Natural killer cell (primary cell): Measurements from ENCODE around the gene ARSG. TPM values are rescaled to one million over a fixed set of nuclear protein-coding genes. Genes with fewer than 3 reads are reported as not detected.

Experiments
- ATAC-seq, 3 donors: fragments of 150-1000 bp in 2 of 3; fragments of 200-7000 bp in 1 of 3; cut with Tn5 transposase; 1 replicate in 1 of 3; 2 replicates in 2 of 3; pipeline ENCODE4 v1.10.0; 2021; ENCODE audit warnings: mild to moderate bottlenecking in 2 of 3, moderate library complexity in 2 of 3
- DNase-seq, 2 donors: peaks; one replicate each; pipeline versions ENCODE4 v3.0.0 to v3.0.0-alpha.2; 2013 to 2021; ENCODE audit warnings: mixed read lengths in 1 of 2
- H3K27ac ChIP-seq: one replicate; pipeline ENCODE4 v1.5.1; 2013; ENCODE audit warnings: mild to moderate bottlenecking, low read length
- H3K27me3 ChIP-seq: one replicate; pipeline ENCODE4 v1.6.1; 2013; ENCODE audit warnings: low read length; ENCODE audit not compliant: control insufficient read depth, insufficient read depth
- H3K36me3 ChIP-seq: one replicate; pipeline ENCODE4 v1.6.1; 2013; ENCODE audit warnings: low read length; ENCODE audit not compliant: control insufficient read depth, insufficient read depth
- H3K4me1 ChIP-seq: one replicate; pipeline ENCODE4 v1.6.1; 2013; ENCODE audit warnings: low read length; ENCODE audit not compliant: control insufficient read depth, insufficient read depth
- H3K4me3 ChIP-seq: one replicate; pipeline ENCODE4 v1.5.1; 2013; ENCODE audit warnings: low read length
- H3K9me3 ChIP-seq: one replicate; pipeline ENCODE4 v1.6.1; 2013; ENCODE audit warnings: low read length; ENCODE audit not compliant: control insufficient read depth, insufficient read depth
- H3K27ac Mint-ChIP-seq, 2 donors: one replicate each; pipeline ENCODE4 v1.8.0; 2022; ENCODE audit warnings: mild to moderate bottlenecking in 2 of 2, mixed read lengths in 2 of 2, moderate library complexity in 1 of 2
- H3K27me3 Mint-ChIP-seq, 2 donors: one replicate each; pipeline ENCODE4 v1.8.0; 2022; ENCODE audit warnings: low read depth in 2 of 2, mixed read lengths in 2 of 2
- H3K36me3 Mint-ChIP-seq: one replicate; pipeline ENCODE4 v1.8.0; 2022; ENCODE audit warnings: mixed read lengths
- H3K4me1 Mint-ChIP-seq, 2 donors: one replicate each; pipeline ENCODE4 v1.8.0; 2022; ENCODE audit warnings: mixed read lengths in 2 of 2
- H3K4me3 Mint-ChIP-seq: one replicate; pipeline ENCODE4 v1.8.0; 2022; ENCODE audit warnings: mild to moderate bottlenecking, moderate library complexity, mixed read lengths
- H3K9me3 Mint-ChIP-seq, 2 donors: one replicate each; pipeline ENCODE4 v1.8.0; 2022; ENCODE audit warnings: mixed read lengths in 2 of 2
- WGBS: methylation state at CpG from one replicate; pipeline ENCODE4 v1.1.7; 2013; ENCODE audit warnings: missing lambda C conversion rate; ENCODE audit not compliant: insufficient coverage; 5-methylcytosine and 5-hydroxymethylcytosine counted together
- intact Hi-C: fragments of 100-400 bp; cut with micrococcal nuclease; formaldehyde crosslinking; loops from one replicate; pipeline ENCODE4 v1.14.2; 2022
- total RNA-seq, 4 donors: library from RNA; stranded (reverse); fragments of 120-200 nt in 1 of 4; gene quantifications; one replicate each; pipeline versions ENCODE4 v1.2.3 to v1.2.4, GENCODE V29; 2013 to 2022
- TF ChIP-seq, protein P1 (sequence below): fragments of 200-600 bp; IDR thresholded peaks from one replicate; pipeline ENCODE4 v1.8.0; 2022; ENCODE audit warnings: antibody characterized with exemption

ARSG gene
- total RNA-seq, 3 donors from 2014 or later (not counting 1 experiment from before 2014, with no cell fraction given) = 34.8 to 52.3 (median 39.3) TPM

DNA sequence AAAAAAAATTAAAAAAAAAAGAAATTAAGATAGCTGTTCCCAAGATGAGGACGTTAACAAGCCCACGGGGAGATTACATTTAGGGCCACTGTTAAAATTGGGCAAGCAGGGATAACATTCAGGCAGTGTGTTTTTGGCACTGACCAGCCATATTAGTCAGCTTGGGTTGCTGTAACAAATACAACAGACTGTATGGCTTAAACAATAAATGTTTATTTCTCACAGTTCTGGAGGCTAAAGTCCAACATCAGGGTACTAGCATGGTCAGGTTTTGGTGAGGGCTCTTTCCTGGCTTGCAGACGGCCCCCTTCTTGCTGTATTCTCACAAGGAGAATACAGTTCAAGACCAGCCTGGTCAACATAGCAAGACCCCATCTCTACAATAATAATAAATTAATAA lies 31.3 kb downstream of the ARSG start:
- no peaks in the 10 kb centered on the region for H3K9me3 Mint-ChIP-seq
- H3K27me3 Mint-ChIP-seq = no peaks in the 10 kb centered on the region
- Histone ChIP-seq H3K27ac (no peak overlapping the region), H3K27me3 (no peaks in the 10 kb centered on the region), H3K4me1 (peaks cover 34% of the 10 kb centered on the region), H3K4me3 (no peak overlapping the region), H3K36me3 (no peaks in the 10 kb centered on the region), H3K9me3 (no peaks in the 10 kb centered on the region)
- intact Hi-C loops = no loop called here
- no peak for ATAC-seq
- DNase-seq = no peak
- no peak overlapping the region for H3K4me3 Mint-ChIP-seq
- H3K4me1 Mint-ChIP-seq = peaks cover 59 to 62% of the 10 kb centered on the region in 2 donors
- 80% methylated on average over 3 of the region's 3 CpGs for WGBS
- TF ChIP-seq, protein P1, sequence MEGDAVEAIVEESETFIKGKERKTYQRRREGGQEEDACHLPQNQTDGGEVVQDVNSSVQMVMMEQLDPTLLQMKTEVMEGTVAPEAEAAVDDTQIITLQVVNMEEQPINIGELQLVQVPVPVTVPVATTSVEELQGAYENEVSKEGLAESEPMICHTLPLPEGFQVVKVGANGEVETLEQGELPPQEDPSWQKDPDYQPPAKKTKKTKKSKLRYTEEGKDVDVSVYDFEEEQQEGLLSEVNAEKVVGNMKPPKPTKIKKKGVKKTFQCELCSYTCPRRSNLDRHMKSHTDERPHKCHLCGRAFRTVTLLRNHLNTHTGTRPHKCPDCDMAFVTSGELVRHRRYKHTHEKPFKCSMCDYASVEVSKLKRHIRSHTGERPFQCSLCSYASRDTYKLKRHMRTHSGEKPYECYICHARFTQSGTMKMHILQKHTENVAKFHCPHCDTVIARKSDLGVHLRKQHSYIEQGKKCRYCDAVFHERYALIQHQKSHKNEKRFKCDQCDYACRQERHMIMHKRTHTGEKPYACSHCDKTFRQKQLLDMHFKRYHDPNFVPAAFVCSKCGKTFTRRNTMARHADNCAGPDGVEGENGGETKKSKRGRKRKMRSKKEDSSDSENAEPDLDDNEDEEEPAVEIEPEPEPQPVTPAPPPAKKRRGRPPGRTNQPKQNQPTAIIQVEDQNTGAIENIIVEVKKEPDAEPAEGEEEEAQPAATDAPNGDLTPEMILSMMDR = no peak
- H3K27ac Mint-ChIP-seq = no peak overlapping the region
- no peaks in the 10 kb centered on the region for H3K36me3 Mint-ChIP-seq

DNA sequence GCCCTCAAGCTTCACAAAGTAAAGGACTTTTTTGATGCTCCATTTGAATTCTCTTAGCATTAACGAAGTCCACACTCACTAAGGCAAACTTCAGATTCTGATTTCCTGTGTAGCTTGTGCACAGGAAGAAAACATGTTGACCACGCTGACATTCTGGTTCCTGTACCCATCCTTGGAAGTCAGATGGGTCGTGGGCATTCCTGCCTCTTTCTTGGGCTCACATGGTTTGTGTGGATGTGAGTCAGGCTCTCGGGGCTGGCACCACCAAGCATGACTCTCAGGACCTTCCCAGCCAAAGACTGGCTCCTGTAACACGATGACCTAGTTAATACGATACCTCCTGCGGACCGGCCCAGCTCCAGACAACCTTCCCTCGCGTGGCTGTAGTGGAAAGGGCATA lies 32.8 kb downstream of the ARSG start:
- Histone ChIP-seq H3K4me3 (no peak overlapping the region), H3K4me1 (peaks cover 22% of the 10 kb centered on the region), H3K27me3 (no peaks in the 10 kb centered on the region), H3K27ac (no peak overlapping the region), H3K9me3 (no peaks in the 10 kb centered on the region), H3K36me3 (no peaks in the 10 kb centered on the region)
- ATAC-seq = no peak
- 69% methylated on average over 10 of the region's 10 CpGs for WGBS
- no peaks in the 10 kb centered on the region for H3K9me3 Mint-ChIP-seq
- intact Hi-C loops = no loop called here
- no peaks in the 10 kb centered on the region for H3K27me3 Mint-ChIP-seq
- TF ChIP-seq, protein P1 = no peak
- no peaks in the 10 kb centered on the region for H3K36me3 Mint-ChIP-seq
- H3K4me1 Mint-ChIP-seq = peaks cover 59 to 63% of the 10 kb centered on the region in 2 donors
- H3K4me3 Mint-ChIP-seq = no peak overlapping the region
- DNase-seq = no peak
- H3K27ac Mint-ChIP-seq = no peak overlapping the region

DNA sequence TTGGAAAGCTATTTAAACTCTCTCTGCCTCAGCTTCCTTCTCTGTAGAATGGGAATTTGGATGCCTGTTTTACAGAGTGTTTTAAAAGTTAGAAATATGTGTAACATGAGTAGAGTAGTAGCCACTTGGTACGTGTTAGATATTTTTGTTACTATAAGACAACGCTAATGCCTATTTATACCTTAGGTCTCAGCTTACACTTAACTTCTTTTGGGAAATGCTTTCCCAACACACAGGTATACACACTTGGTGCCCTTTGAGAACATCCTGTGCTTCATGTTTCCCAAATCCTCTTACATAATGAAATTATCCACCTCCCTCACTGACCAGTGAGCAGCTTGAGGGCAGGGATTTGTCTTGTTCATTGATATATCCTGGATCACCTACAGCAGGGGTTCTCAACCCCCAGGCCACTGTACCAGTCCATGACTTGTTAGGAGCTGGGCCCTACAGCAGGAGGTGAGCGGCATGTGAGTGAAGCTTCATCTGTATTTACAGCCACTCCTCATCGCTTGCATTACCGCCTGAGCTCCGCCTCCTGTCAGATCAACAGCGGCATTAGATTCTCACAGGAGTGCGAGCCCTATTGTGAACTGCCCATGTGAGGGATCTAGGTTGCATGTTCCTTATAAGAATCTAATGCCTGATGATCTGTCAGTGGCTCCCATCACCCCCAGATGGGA lies 33.5 kb downstream of the ARSG start:
- H3K27me3 Mint-ChIP-seq = no peaks in the 10 kb centered on the region
- no peak overlapping the region for H3K27ac Mint-ChIP-seq
- Histone ChIP-seq H3K36me3 (no peaks in the 10 kb centered on the region), H3K9me3 (no peaks in the 10 kb centered on the region), H3K27ac (no peak overlapping the region), H3K4me1 (peaks cover 15% of the 10 kb centered on the region), H3K4me3 (no peak overlapping the region), H3K27me3 (no peaks in the 10 kb centered on the region)
- TF ChIP-seq, protein P1 = no peak
- H3K4me3 Mint-ChIP-seq = no peak overlapping the region
- intact Hi-C loops = no loop called here
- H3K4me1 Mint-ChIP-seq = peaks cover 52 to 56% of the 10 kb centered on the region in 2 donors
- WGBS = 98% methylated on average over 7 of the region's 8 CpGs
- H3K9me3 Mint-ChIP-seq = no peaks in the 10 kb centered on the region
- DNase-seq (no peak), ATAC-seq (no peak)
- H3K36me3 Mint-ChIP-seq = no peaks in the 10 kb centered on the region

DNA sequence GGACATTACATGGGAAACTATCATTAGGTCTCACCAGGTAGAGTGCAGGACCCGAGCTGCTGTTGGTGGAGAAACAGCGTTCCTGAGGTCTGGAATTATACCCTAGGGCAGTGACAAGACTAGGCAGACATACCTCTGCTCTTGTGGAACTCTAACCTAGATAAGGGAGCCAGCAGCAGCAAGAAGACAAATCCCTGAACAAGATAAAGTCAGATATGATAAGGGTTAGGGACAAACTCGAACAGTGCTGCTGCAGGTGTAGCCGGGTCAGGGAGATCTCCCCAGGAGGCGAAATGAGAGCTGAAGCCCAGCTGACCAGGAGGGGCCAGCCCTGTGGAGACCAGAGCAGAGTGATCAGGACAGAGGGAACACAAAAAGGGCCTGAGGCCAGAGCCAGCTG lies 34.7 kb downstream of the ARSG start:
- peaks cover 0 to 3% of the 10 kb centered on the region in 2 donors for H3K9me3 Mint-ChIP-seq
- 83% methylated on average over 5 of the region's 5 CpGs for WGBS
- DNase-seq (no peak), ATAC-seq (no peak)
- no peaks in the 10 kb centered on the region for H3K36me3 ChIP-seq
- H3K4me1 ChIP-seq = peaks cover 11% of the 10 kb centered on the region
- TF ChIP-seq, protein P1 = no peak
- no peak overlapping the region for H3K4me3 ChIP-seq
- H3K9me3 ChIP-seq = no peaks in the 10 kb centered on the region
- H3K27me3 Mint-ChIP-seq = no peaks in the 10 kb centered on the region
- H3K4me1 Mint-ChIP-seq = peaks cover 40 to 45% of the 10 kb centered on the region in 2 donors
- no peak overlapping the region for H3K4me3 Mint-ChIP-seq
- H3K27me3 ChIP-seq = no peaks in the 10 kb centered on the region
- no peaks in the 10 kb centered on the region for H3K36me3 Mint-ChIP-seq
- intact Hi-C loops = no loop called here
- H3K27ac ChIP-seq = no peak overlapping the region
- peak overlapping the region in 1 of 2 donors; percentile 37 for H3K27ac Mint-ChIP-seq
